ENCODE results near the gene SYT8. TPM values are rescaled to one million over a fixed set of nuclear protein-coding genes. Genes with fewer than 3 reads are reported as not detected.

Gene SYT8
- total RNA-seq (not detected), polyA plus RNA-seq (not detected)
- long read RNA-seq, donor 1, result 0 reads
- long read RNA-seq, donor 2, result 0 reads
- long read RNA-seq, donor 3, result 0 reads

- ATAC-seq, result no peak
- intact Hi-C loops (cut with DNase I), result loop anchor here in 6 of 10 donors (2.0 to 5.0 kb wide), 5 partner anchors 47 to 318 kb away; partner anchors contain the start of gene CTSD (in 1 of the 6)
- Histone ChIP-seq H3K4me1 (peaks cover 4 to 38% (median 21%) of the 10 kb centered on the region in 9 donors), H3K4me3 (no peak within 1 kb of the TSS), H3K27ac (no peak within 1 kb of the TSS), H3K36me3 (no peaks in the 10 kb centered on the region), H3K9me3 (no peaks in the 10 kb centered on the region), H3K27me3 (peaks cover 0 to 21% (median 12%) of the 10 kb centered on the region in 7 donors)
- peak in 1 of 2 donors; percentile 13 for DNase-seq
- TF ChIP-seq CTCF (IDR thresholded peaks at IDR 0.05), result no peak
- WGBS, 2 donors, result 86 to 88% methylated on average over 26 of the region's 26 CpGs
Observed at GRCh38 chr11:1834779-1835670, at the start of gene SYT8. TSS of gene SYT8 (plus strand) at chr11:1834990. CDS start at chr11:1835106, 116 bp downstream.

- H3K4me3 ChIP-seq, result no peak overlapping the region
- H3K36me3 ChIP-seq, result no peaks in the 10 kb centered on the region
- DNase-seq (no peak), ATAC-seq (peak in 4 of 8 donors; percentile 19 to 53 (median 37))
- intact Hi-C loops (cut with DNase I), result no loop called here
- H3K4me1 ChIP-seq, result peaks cover 0 to 39% (median 0%) of the 10 kb centered on the region in 9 donors
- H3K27me3 ChIP-seq, result peaks cover 0 to 5% (median 0%) of the 10 kb centered on the region in 7 donors
- peak overlapping the region in 1 of 10 donors; percentile 31 for H3K27ac ChIP-seq
- 81 to 82% methylated on average over 21 of the region's 21 CpGs for WGBS, 2 donors
- peaks cover 0 to 8% (median 0%) of the 10 kb centered on the region in 11 donors for H3K9me3 ChIP-seq
- TF ChIP-seq CTCF (IDR thresholded peaks at IDR 0.05), result no peak
Observed at GRCh38 chr11:1785749-1786413, 48.9 kb upstream of the SYT8 start.

GRCh38 chr11:1786466-1786865 is 48.3 kb upstream of the SYT8 start:
- peaks cover 0 to 8% (median 0%) of the 10 kb centered on the region in 11 donors for H3K9me3 ChIP-seq
- 83 to 93% methylated on average over 4 of the region's 4 CpGs for WGBS, 2 donors
- no peak overlapping the region for H3K27ac ChIP-seq

More at GRCh38 chr11:1786466-1786865, 48.3 kb upstream of the SYT8 start:
- intact Hi-C loops (cut with DNase I), result no loop called here
- Histone ChIP-seq H3K27me3 (peaks cover 0 to 9% (median 0%) of the 10 kb centered on the region in 7 donors), H3K4me3 (no peak overlapping the region), H3K4me1 (peaks cover 0 to 33% (median 0%) of the 10 kb centered on the region in 9 donors), H3K36me3 (no peaks in the 10 kb centered on the region)
- ATAC-seq (no peak), DNase-seq (no peak)
- TF ChIP-seq CTCF (IDR thresholded peaks at IDR 0.05), result no peak

Measured in heart right ventricle (tissue), 16 donors.